Measurements from ENCODE around the gene MAN1A1.

Gene MAN1A1

GRCh38 chr6:119345114-119345513 lies 4.4 kb downstream of the MAN1A1 start:
- DNase-seq: no peak

DNA sequence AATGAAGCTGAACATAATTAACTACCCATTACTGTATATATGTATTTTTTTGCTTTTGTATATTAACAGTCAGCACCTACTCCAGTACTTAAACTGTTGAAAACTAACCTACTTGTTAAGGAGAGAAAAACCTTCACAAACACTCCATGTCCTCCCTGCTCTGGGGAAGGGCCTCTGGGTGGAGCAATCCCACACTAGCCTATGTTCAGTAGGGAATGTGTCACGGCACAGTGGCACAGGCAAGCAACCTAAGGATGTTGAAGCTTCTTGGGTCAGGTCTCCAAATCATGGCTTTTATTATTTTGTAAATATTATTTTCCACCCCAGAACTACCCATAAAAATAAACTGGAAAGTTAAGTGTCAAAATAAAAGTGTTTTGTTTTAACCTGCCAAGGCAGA lies 5.3 kb downstream of the MAN1A1 start:
- no peak for DNase-seq

DNA sequence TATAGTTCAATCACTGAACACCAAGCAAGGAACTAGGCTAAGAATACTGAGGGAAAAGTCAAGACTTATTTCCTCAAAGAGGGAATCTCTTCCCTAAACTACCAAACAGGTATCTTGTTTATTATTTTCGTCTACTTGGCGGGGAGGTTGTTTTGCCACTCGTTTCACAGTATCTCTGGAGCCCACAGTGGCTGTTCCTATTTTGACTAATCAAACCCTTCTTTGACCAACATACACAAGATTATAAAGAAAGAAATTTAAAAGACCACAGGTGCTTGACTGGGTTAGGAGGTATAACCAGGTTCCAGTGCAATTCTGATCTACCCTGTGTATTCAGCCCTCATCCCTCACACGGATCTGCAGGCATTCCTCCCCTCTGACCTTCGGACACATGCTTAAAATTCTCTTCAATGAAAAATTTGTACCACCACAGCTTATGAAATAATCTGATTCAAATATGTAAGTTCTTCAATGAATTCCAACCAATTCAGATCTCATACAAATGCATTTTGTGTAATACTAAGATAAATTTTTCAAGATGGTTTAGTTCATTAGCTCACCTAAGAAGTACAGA lies 5.9 kb downstream of the MAN1A1 start:
- no peak for DNase-seq

DNA sequence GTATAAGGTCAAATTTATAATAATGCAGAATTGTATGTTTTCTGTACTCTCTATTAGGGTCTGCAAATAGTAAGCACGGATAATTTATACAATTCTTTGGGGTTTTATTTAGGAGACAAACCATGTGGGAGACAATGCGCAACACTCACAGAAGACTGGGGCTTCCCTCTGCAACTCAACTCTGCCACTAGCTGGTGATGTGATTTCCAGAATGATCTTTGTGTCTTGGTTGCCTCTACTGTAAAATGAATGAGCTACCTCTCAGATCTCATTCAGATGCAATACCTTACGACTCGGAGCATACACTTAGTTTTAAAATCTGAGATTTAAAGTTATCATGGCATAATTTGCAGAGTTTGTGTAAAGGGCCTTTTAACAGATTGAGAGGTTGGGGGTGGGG lies 6.4 kb downstream of the MAN1A1 start:
- DNase-seq: no peak

GRCh38 chr6:119342430-119342829 lies 7.1 kb downstream of the MAN1A1 start:
- no peak for DNase-seq

GRCh38 chr6:119340796-119341487 lies 8.6 kb downstream of the MAN1A1 start:
- DNase-seq: no peak

DNA sequence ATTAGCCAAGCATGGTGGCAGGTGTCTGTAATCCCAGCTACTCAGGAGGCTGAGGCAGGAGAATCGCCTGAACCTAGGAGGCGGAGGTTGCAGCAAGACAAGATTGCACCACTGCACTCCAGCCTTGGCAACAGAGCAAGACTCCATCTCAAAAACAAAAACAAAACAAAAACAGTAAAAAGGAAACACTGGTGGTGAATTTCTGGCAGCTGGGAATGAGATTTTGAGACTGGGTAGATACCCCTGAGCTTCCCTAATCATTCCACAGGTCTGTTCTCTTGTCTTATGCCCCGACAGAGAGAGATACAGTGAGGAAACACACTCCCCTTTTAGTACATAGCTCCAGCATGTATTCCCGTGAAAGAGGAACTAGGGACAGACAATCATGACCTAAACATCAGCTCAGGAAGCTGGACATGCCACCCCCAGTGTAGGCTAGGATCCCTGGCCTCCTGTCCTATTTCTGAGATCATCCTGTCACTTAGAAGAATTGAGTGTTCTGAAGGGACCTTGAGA lies 9.6 kb downstream of the MAN1A1 start:
- DNase-seq: no peak

DNA sequence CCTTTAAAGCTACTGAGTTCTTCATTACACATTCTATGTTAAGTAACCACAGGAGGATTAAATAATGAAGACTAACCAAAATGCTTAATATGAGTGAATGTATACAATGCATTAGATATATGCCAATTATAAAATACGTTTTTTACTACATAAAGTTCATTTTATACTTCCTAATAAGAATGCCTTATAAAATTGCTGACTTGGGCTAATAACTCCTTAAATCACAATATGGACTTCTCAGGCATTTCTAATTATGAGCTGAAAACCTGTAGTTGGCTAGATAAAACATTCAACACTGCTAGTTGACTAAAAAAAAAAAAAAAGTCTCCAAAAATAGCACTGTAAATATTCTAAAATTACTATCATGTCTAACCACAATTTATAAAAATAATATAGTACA lies 11.8 kb downstream of the MAN1A1 start:
- DNase-seq: no peak

DNA sequence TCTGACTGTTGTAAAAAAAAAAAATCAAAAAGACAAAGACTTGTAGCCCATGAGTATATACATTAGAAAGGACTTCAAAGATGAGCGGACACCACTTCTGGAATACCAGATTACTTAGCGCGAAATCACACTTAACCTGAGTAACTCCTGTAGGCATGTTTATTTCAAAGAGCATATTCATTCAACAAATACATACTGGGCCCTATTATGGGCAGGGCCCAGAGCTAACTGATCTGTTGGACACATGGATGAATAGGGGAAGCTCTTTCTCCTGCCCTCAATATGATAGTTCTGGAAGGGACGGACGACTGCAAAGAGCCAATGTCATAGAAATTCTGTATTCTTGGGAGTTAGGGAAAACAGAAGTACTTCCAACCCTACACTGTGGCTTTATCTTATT lies 12.3 kb downstream of the MAN1A1 start:
- DNase-seq: no peak

- no peak for DNase-seq
Measured at GRCh38 chr6:119334535-119335264, 14.9 kb downstream of the MAN1A1 start.

DNA sequence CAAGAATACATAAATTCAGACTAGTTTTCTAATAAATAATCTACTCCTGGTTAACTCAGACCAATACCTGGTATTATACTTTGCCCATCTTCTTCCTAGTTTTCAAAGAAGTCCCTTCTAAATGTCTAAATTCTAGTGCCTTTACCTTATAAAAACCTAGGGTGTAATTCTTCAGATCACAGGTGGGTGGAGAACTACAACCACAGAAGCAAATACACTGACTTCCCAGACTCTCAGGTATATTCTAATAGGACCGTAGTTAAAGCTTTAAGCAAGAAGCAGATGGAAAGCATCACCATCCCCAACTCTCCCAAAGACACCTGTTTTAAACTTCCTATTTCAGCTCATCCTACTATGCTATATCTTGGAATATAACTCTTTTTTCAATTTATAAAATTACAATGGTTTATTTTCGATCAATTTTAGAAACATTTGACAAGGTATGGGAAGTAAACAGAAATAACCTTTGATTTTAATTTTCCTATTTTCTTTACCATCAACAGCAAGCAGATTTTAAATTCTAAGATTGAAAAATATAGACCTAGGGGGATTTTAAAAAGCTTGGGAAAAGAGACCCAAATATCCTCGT lies 15.8 kb downstream of the MAN1A1 start:
- no peak for DNase-seq

DNA sequence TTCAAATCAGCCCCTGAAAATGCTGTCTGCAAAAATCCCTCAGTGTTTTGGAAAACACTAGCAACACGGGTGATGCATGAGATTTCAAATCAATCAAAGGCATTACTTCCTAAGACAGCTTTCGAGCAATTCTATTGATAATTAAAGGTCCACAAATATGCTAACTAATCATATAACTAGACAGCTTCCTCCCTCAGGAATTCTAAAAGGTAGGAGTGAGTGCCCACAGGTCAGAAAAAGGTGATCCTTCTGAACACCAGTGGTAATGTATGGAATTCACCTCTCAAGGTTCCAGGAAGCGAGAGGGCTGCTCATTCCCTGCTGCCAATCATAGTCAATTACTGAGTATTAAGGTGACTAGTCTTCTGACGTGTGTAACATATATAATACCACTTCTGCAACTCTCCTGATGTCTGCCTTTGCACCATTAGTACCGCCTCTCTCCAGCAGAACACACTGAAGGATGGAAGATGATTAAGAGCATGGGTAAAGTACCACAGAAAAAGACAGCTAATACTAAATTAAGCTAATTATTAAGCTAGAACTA lies 16.4 kb downstream of the MAN1A1 start:
- no peak for DNase-seq

- DNase-seq: no peak
Measured at GRCh38 chr6:119331663-119332286, 17.8 kb downstream of the MAN1A1 start.

- DNase-seq: no peak
Measured at GRCh38 chr6:119330520-119331113, 18.9 kb downstream of the MAN1A1 start.

DNA sequence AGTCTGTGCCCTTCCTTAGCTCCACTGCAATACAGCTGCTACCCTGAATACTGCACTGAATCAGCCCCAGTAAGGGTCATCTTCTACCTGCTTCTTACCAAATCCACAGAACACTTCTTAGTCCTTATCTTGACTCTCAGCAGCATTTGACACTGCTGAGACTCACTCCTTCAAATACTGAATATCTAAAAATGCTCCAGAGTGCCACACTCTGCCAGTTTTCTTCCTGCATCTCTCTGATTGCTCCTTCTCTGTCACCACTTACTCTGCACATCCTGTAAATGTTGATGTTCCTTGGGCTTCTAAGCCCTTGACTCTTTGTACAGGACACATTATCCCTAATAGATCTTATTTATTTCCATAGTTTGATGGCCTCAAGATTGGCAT lies 19.8 kb downstream of the MAN1A1 start:
- no peak for DNase-seq

- no peak for DNase-seq
Measured at GRCh38 chr6:119328892-119329793, 20.4 kb downstream of the MAN1A1 start.

DNA sequence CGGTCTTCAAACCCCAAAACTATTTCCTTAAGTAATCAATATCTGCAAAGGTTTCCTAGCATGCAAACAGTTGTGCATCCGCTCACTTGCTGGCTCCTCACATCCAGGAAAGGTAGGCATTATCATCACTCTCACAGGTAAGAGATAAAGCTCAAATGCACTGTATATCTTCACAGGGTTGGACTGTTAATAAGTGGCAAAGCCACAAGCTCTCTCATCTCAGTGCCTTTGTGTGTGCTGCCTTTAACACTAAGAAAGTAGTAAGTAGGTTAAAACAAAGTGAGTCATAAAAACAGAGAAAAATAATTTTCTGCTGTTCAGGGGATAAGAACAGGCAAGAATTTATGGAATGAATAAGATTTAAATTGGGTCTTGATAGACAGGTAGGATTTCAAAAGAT lies 21.3 kb downstream of the MAN1A1 start:
- no peak for DNase-seq

DNA sequence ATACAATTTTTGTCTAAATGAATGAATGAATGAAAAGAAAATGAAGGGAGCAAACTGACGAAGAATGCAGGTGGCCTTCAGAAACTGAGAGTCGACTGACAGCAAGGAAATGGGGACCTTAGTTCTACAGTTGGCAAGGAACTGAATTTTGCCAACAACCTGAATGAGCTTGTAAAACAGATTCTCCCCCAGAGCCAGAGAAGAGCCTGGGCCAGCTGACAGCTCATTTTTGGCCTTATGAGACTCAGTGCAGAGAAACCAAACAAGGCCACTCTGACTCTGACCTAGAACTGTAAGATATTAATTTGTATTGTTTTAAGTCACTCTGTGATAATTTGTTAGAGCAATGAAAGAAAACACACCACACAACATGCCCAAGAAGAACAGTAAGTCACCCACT lies 21.8 kb downstream of the MAN1A1 start:
- DNase-seq: no peak

DNA sequence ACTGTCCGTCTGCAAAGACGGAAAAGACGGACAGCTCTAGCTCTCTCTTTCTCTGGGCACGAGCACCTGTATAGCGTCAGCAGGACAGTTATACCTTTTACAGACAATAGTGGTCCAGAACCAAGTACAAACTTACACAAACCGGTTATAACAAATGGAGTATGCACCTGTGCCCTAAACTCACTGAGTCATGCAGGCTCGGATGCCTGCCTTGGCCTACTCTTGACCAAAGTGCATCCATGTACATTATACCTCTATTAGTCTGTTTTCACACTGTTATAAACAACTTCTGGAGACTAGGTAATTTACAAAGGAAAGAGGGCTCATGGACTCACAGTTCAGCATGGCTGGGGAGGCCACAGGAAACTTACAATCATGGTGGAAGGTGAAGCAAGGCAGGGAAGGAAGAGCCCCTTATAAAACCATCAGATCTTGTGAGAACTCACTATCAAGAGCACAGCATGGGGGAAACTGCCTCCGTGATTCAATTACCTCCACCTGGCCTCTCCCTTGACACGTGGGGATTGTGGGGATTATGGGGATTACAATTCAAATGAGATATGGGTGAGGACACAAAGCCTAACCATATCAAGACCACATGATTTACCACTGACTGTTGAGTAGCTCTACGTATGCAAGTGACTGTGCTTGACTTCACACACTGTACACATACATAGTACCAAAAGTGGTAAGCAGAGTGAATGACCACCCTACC lies 23.1 kb downstream of the MAN1A1 start:
- no peak for DNase-seq

DNA sequence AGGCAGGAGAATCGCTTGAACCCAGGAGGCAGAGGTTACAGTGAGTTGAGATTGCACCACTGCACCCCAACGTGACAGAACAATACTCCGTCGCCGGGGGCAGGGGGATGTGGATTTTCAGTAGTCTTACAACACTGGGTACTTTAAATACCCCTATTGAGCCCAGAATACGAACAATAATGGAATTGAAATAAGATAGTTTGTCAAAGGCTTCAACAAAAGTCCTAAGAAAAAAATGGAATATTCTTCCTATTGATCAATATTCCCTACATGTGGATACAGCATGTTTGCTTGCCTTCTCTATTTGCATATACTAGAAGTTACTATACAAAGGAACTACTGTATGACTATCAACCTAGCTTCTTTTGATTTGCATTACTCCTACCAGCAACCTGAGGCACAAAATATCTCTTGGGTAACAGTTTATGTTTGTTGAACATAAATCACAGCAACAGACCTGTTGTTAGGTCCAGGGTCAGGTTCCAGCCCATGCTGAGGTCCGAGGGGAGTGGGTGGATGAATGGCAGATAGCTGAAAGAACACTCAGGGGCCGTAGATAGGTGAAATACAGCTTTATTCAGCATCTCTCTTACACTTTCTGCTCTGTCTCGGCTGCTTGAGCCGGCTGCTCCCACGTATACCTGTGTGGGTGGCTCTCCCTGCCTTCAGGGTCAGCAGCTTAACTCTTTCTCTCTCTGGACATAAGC lies 23.8 kb downstream of the MAN1A1 start:
- no peak for DNase-seq
